ENCODE measurements around the gene MYH3.

MYH3 gene

DNA sequence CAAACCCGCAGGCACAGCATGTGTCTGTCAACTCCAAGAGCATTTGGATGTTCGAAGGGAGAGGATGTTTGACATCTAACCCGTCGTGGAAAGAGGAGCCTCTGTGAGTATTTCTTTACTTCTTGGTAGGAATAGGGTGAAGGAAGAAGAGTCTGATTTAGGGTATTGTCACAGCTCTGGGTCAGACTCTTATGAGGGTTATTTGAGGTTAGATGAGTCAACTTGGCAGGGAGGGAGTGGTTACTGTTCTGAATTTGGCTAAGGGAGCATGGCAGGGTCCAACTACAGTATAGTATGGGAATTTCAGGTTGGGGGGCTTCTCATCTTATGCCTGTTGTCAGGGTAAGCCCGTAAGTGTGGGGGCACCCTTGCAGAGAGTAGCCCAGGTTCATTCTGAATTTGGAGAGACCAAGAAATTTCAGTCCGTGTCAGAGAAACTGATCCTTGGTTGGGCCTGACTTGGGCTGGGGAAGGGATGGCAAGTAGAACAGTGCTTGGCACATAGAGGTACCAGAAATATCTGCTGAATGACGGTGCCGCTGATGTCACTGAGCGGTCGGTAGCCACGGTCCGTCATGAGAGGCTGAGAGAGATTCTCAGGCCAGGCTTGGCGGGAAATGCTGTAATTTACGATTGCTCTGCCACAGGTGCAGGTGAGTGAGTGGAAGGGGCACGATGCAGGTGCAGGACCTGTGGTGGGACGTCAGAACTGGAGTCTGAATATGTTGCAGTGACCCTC, 43.2 kb downstream of the MYH3 start:
- DNase-seq (ENCODE audit: low read depth in 2 of 2), result no peak

DNA sequence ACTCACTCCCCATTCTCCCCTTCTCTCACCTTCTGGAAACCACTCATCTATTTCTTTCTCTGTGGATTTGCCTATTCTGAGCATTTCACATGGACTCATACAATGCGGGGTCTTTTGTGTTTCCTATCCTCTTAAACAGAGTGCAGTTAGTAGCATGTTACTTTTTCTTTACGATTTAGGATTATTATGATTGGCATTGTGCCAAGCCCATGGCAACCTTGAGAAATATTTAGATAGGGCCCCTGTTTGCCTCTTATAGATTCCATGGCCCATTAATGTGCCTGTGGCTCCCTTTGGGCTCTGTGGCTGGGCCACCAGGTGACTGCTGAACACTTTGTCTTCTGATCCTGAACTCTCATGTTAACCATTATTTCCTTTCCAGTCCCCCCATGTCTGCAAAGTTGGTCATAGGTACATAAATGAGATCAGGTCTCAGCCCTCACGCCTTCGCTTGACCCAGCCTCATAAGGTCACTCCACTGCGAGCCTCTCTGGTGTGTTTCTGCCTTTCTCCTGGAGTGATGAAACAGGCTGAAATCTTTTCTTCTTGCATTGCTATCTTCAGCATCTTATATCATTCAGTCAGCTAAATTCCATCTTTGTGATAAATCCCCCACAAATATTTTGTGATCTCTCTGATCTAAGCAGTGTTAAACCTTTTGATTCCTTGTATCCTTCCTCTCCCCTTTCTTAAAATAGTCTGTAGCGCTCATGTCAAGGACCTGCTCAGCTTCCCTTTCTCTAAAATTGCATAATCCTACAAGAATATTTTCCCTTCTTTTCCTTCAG, 44.0 kb downstream of the MYH3 start:
- DNase-seq (ENCODE audit: low read depth in 2 of 2), result no peak

DNA sequence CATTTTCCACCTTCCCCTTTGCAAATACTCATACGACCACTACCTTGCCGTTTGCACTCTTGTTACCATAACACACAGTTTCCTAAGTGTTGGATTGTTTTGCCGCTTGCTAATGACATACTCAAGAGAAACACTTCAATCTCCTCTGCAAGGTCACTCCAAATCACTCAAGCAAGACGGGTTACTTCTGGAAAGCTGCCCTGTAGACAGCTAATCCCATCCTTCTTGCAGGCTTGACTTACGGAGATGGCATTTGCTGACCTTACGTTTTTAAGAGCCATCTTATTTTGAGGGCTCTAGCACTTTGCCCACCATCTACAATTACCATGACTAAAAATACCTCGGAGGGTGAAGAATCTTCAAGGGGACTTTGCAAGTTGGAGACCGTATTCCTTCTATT, 46.2 kb downstream of the MYH3 start:
- DNase-seq (ENCODE audit: low read depth in 2 of 2), result no peak

DNA sequence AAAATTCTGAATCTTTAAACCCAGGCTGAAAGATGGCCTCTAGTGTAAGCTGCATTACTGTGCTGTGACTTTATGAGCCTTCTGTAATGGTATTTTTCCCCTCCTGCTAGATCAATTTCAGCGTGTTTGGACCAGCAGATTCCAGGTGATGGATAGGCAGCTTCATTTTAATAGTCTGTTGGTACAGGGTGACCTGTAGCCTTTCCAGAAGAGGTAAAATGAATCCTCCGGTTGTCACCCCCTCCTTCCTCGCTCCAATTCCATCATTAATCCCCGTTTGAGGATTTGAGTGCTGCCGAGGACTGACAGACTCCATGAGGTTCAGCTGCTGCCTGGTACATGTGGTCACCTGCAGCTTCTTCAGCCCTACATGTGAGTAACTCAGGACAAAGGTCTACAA, 48.9 kb downstream of the MYH3 start:
- no peak for DNase-seq (ENCODE audit: low read depth in 2 of 2)

DNA sequence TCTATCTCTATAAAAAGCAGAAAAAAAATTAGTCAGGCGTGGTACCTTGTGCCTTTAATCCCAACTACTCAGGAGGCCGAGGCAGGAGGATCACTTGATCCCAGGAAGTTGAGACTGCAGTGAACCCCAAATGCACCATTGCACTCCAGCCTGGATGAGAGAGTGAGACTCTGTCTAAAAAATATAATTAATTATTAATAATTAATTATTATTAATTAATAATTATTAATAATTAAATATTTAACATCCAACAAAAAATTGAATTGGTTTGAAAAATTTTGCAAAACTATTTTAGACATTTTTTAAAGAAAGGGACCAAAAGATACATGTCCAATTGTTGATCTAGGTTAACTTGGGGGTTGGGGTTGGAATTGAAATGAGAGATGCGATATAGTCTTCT, 51.0 kb downstream of the MYH3 start:
- no peak for DNase-seq (ENCODE audit: low read depth in 2 of 2)

DNA sequence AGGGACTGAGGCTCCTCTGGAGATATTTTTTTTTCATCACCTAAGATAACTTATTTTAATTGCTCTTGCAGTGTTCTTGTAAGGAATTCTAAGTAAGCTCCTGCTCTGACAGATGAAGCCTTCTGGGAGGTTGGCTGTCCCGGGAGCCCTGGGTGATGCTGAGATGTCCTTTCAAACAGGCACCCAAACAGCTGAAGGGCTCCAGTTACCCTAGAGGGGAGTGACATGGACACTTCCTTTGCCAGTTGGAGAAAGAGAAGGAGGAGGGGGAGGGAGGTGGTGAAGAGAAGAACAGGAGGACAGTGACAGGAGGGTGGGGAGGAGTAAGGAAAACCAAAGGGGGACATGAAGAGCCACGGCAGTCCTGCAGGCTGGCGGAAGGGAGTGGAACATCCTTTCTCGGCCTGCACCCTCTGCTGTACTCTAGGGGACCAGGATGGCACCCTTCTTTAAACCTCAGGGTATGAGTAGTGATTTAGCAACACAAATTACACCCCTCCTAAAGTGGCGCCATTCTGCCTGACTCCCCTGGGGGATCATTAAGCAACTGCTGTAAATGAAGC, 51.8 kb downstream of the MYH3 start:
- no peak for DNase-seq (ENCODE audit: low read depth in 2 of 2)

DNA sequence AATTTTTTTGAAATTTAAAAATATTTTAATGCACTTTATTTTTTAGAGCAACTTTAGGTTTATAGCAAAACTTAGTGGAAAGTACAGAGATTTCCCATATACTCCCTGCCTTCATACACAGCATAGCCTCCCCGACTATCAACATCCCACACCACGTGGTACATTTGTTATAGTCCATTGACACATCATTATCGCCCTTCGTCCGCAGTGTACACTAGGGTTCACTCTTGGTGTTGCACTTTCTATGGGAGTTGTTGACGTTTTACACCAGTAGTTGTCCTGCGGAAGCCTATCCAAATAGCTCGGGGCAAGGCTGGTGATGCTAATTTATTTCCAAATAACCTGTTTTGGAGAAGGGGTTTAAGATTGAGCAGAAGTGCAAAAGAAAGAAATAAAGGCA, 52.6 kb downstream of the MYH3 start:
- DNase-seq (ENCODE audit: low read depth in 2 of 2), result no peak

DNA sequence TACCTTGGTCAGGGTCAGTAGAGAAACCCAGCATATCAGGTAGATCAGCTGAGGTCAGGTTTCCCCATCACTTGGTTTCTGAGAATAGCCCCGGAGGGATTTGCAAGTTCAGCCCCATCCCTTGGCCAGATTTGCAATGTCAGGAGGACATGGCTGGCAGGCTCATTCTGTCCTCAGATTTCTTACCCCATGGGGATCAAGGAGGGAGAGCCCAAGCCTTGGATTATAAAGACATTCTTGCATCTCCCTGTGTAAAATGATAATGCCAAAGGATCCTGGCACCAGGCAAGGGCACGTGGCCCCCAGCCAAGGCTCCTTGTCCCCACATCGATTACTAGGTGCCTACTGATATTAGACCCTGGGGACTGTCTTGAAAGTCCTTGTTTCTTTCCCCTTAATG, 53.2 kb downstream of the MYH3 start:
- no peak for DNase-seq (ENCODE audit: low read depth in 2 of 2)

DNA sequence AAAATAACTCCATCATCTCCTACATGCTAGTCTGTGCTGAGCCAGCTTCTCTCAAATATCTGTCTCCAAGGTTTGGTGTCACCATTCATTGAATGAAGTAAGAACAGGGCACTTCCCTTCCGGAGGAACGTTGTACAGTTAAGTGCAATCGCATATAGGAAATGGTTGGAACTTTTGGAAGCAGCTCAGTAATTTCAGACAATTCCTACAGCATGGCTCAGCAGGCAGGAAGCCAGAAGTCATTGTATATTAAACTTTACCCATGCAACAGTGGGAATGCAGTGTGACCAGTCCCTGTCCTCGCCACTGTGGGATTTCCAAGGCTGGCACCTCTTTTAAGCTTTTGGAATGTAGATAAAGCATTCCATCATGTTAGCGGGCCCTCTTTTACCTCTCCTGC, 56.5 kb downstream of the MYH3 start:
- DNase-seq (ENCODE audit: low read depth in 2 of 2), result no peak

DNA sequence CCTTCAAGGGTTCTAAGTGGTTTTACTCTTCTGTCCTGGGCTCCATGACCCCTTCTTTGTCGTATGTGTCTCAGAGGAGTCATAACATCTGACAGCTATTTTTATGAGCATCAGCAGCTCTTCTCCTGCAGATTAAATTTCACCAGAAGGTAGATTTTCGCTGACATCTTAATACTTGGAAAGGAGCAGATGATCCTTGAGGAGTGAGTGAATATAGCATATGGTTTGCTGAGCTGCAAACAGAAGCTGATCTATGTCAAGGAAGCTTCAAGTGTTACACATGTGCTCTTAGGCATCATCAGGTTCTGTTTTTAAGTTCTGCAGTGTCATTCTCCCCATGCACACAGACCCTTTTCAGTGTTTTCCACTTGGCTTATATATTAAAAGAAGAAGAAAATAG, 58.5 kb downstream of the MYH3 start:
- DNase-seq (ENCODE audit: low read depth in 2 of 2), result no peak

DNA sequence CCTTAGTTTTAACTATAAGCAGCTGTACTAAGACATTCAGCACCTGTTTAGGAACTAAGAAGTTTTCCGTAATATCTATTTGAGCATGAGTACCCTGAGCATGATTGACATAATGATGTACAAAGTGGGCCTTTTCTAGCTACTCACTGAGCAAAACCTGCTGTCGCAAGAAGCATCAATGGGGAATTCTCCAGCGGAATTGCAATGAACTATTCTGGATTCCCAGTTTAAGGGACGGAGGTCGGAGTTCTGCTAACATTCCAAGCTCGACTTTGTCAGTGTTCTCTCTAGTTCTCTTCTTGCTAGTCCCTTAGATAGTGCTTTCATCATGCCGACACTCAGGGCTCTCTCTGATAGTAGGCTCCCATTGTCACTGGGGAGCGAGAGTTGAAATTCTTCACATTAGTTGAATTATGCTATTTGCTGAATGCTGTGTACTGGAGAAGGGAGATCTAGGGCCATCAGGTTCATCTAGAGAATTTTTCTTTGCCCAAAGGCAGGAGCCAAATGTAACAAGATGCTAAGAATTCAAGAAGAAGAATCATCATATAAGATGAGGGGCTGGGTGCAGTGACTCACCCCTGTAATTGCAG, 67.5 kb downstream of the MYH3 start:
- no peak for DNase-seq (ENCODE audit: low read depth in 2 of 2)

DNA sequence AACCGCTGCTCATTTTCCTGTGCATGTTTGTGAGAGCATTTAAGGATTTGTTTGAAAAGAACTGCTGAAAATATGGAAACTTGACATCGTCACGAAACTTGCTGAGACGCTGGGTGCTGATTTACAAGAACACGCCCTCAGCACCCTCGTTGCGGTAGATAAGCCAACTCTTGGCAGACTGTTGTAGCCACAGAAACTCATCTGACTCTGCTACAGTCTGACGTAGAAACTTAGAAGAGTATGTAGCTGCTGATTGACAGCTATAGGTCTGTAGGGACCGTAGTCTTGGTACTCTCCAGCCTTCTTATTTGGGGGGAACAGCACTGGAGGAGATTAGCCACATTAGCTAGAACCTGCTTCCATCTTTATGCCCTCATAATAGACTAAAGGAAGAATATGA, 71.6 kb downstream of the MYH3 start:
- no peak for DNase-seq (ENCODE audit: low read depth in 2 of 2)

DNA sequence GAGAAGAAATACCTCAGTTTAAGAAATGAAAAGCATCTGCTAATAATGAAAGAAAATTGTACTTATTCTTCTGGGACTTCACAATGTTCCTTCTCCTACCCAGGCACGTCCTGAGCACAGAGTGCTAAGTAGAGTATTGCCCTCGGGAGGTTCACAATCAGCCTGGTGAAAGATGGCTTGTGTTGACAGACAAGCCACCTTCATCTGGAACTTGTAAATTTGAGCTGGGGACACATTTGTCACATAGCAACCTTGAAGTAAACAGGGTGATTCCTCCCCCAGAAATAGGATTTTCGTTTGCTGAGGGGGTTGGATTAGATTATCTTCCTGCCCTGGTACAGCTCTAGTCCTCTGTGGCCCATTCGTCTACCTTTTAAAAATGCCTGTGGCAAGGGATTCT, 73.3 kb downstream of the MYH3 start:
- DNase-seq (ENCODE audit: low read depth in 2 of 2), result no peak

DNA sequence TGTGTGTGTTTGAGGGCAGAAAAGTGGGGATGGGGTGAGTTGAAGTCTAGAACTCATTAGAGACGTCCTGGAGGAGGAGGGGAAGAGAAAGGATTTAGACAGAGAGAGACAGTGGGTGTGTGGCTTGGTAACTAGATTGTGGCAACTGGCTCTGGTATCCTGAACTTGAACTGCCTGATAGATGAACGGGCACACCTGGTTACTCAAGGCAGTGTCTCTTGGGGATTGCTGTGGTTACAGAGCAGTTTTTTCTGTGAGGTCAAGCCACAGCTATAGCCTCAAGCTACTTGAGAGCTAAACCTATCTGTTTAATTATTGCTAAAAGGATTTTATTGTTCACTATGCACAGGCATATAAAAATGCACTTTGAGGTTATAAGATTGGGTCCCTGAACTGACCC, 77.8 kb downstream of the MYH3 start:
- no peak for DNase-seq (ENCODE audit: low read depth in 2 of 2)
